A204.1 (cell line): ENCODE data around the gene B4GALNT4.
"Not testable (repeated sequence)": the region's sequence is repeated elsewhere in the genome, so short reads cannot be mapped to it uniquely, and the experiment has no call there.

Experiments used
- FAIRE-seq: peaks from 2 replicates; lab custom pipeline; 2012; peaks lifted over from hg19 to GRCh38; lab: Jason Lieb, UNC

Gene B4GALNT4

DNA sequence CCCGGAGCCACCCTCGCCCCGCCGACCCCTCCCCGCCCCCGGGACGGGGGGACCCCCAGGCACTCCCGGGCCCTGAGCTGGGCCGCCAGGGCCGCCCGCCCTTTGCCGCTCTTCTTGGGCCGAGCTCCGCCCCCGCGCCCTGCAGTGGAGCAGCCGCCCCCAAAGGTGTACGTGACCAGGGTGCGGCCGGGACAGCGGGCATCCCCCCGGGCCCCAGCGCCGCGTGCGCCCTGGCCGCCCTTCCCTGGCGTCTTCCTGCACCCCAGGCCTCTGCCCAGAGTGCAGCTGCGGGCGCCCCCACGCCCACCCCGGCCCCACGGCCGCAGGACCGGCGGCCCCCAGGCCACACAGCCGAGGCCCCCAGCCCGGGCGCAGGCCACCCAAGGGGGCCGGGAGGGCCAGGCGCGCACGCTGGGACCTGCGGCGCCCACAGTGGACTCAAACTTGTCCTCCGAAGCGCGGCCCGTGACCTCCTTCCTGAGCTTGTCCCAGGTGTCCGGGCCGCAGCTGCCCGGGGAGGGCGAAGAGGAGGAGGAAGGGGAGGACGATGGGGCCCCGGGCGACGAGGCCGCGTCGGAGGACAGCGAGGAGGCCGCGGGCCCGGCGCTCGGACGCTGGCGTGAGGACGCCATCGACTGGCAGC is 7.4 kb downstream of the B4GALNT4 start:
- FAIRE-seq, result no peak

GRCh38 chr11:377174-377865 is 8.0 kb downstream of the B4GALNT4 start:
- no peak for FAIRE-seq

DNA sequence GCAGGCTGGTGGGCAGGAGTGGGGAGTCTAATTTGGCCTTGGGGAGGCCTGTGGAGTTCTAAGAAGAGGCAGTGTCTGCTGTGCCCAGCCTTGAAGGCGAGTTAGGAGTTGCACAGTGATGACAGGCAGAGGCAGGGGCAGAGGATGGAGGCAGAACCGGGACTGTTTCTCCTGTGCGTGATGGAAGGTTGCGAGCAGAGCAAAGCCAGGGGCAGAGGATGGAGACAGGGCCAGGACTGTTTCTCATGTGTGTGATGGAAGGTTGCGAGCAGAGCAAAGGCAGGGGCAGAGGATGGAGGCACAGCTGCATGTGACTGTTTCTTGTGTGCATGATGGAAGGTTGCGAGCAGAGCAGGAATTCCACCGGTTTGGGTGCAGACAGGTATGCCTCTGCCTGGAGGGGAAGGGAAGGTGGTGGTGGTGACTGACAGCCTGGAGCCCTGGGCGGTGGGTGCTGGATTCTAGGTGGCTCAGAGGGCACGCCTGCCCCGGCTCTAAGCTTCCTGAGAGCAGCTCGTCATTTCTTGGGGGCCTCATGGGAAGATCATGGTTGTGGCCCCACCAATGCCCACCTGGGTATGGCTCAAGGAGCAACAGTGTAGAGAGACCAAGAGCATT is 8.7 kb downstream of the B4GALNT4 start:
- no peak for FAIRE-seq

DNA sequence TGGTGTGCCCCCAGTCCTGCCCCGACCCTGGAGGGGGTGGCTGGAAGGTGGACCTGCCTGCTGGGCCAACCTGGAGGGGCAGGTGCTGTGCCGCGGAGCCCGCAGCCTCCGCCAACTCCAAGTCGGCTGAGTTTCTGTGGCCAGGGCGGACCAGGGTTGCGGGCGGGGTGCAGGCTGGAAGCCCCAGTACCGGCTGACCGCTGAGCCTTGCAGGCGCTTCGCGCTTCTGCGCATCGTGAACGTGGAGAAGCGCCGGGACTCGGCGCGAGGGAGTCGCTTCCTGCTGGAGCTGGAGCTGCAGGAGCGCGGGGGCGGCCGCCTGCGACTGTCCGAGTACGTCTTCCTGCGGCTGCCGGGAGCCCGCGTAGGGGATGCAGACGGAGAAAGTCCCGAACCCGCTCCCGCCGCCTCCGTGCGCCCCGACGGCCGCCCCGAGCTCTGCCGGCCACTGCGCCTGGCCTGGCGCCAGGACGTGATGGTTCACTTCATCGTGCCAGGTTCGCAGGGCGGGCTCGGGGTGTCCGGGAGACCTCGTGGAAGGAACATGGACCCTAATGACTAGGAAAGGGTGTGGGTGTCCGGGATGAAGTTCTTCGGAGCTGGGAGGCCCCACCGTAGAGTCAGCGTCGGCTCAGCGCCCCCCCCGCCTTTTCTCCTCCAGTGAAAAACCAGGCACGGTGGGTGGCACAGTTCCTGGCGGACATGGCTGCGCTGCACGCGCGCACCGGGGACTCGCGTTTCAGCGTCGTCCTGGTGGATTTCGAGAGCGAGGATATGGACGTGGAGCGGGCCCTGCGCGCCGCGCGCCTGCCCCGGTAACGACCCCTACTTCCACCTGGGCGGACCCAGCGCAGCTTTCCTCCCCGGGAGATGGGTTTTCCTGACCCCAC is 10.2 kb downstream of the B4GALNT4 start:
- no peak for FAIRE-seq

- no peak for FAIRE-seq
Measured at GRCh38 chr11:380095-380480, 10.8 kb downstream of the B4GALNT4 start.

GRCh38 chr11:380491-380890 is 11.2 kb downstream of the B4GALNT4 start:
- no peak for FAIRE-seq

GRCh38 chr11:380996-381395 is 11.7 kb downstream of the B4GALNT4 start:
- no peak for FAIRE-seq

DNA sequence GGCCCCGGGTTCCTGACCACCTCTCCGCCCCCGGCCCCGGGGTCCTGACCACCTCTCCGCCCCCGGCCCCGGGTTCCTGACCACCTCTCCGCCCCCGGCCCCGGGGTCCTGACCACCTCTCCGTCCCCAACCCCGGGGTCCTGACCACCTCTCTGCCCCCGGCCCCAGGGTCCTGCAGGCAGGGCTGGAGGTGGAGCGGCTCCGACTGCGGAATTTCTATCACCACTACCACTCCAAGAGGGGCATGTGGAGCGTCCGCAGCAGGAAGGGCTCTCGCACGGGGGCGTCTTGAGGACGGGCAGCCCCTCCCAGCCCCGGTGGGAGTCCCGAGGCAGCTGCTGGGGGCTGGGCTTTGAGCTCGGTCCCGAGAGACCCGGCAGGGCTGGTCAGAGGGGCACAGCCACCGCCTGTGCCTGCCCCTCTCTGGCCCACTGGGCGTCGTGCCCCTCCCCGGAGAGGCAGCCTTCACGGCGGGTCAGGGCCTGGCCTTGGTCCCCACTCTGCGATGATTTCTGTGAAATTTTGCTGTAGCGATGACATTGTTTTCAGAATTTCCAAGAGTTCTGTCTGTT is 12.3 kb downstream of the B4GALNT4 start:
- no peak for FAIRE-seq

DNA sequence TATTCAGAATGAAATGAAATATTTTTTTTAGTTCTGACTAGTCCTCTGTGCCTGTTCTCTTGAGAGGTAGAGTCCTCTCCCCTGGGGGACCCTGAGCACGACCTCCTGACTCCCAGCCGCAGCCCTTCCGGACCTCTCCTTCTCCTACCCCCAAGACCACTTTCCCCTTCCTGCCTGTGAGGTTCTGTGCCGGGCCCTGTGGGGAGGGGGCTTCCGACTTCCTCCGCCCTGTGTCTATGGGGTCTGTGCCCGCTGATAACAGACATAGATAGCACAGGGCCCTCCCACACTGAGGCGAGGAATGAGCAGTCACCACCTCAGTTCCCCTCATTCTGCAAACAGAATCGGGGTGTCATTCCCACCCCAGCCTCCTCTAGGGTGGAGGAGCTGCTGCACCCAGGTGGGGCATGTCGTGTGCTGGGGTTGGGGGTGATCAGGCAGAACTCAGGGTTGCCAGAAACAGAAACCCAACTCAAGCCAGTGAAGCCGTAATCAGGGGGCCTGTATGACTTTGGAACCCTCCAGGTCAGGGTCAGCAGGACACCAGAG is 12.9 kb downstream of the B4GALNT4 start:
- FAIRE-seq, result no peak

- no peak for FAIRE-seq
Measured at GRCh38 chr11:383431-383830, 14.1 kb downstream of the B4GALNT4 start.

GRCh38 chr11:384511-384910 is 15.2 kb downstream of the B4GALNT4 start:
- no peak for FAIRE-seq

DNA sequence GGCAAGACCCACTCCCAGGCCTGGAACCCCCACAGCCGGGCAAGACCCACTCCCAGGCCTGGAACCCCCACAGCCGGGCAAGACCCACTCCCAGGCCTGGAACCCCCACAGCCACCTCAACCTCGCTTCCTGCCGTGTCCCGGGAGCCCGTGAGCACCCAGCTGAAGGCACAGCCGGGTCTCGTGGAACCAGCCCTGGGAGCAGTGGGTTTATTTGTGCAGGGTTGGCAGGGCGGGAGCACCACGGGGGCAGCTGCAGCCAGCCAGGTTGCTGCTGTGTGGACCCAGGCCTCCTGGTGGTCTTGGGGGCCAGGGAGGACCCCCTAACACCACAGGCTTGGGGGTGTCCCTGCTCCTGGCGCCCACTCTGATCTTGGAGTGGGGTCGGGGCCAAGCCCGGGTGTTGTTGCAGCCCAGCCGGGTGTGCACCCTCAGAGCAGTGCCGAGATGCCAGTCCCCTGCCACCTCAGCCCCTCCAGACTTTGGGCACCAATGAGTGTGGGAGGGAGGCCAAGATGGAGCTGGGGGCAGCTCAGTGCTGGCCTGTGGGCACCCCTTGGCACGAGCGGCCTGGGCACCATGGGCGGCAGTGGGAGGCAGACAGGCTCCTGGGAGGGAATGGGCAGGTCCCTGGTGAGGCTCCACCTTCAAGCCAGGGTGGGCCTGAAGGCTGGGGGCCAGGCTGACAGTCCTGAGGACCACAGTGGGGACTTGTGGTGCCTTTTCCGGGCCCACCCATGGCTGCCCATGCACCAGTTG is 16.5 kb downstream of the B4GALNT4 start:
- FAIRE-seq, result no peak

- no peak for FAIRE-seq
Measured at GRCh38 chr11:386483-386882, 17.2 kb downstream of the B4GALNT4 start.

- no peak for FAIRE-seq
Measured at GRCh38 chr11:387193-387793, 18.0 kb downstream of the B4GALNT4 start.

- not testable (repeated sequence) for FAIRE-seq
Measured at GRCh38 chr11:389369-389768, 20.1 kb downstream of the B4GALNT4 start.

DNA sequence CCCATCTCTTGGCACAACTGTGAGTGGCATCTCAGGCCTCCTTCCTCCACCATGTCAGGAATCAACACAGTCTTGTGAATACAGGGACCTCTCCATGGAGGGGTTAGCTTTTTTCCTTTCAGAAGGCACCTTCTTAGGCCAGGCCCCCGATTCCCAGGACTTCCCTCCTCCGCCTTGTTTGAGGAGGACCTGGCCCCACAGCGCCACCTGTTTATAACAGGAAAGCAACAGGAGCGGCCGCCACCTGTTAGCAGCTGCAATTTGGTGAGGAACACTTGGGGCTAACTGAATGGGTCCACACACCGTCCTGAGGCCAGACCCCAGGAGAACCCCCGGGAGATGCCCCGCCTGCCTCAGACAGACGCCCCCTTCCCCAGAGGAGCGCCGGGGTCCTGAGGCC is 20.9 kb downstream of the B4GALNT4 start:
- no peak for FAIRE-seq

DNA sequence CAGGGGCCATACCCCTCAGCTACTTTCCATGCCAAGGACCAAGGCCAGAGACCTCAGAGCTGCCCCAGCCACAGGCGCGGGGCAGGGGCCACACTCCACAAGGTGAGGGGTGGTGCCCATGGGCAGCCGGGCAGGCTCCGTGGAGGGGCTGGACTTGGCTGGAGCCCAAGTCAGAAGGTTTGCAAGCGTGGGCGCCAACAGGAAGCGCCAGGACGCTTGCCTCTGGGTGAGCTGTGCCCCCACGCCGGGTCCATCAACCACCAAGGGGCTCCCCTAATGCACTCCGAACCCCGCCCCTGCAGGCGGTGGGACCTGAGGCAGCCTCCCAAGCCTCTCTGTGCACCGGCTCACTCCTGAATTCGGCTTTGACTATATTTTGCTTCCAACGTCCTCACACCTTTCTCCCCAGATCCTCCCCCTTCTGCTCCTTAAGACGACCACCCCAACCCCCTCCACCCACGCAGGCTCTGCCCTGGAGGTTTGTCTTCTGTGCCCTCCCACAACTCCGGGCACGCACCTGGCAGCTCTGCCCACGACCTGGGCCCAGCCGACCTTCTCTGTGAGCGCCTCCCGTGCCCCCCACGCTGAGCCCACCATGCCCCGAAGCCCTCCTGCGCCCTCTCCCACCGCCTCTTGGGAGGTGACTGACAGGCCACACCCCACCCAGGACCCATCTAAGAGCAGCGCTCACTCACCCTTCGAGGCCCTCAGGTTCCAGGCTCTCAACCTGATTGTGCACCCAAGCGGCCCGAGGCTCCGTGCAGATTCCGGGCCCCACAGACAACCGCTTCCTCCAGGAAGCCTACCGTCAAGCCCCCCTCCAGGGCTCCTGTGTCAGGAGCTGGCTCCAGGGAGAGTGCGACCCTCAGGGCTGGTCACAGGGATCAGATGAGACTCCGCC is 22.1 kb downstream of the B4GALNT4 start:
- FAIRE-seq, result no peak

DNA sequence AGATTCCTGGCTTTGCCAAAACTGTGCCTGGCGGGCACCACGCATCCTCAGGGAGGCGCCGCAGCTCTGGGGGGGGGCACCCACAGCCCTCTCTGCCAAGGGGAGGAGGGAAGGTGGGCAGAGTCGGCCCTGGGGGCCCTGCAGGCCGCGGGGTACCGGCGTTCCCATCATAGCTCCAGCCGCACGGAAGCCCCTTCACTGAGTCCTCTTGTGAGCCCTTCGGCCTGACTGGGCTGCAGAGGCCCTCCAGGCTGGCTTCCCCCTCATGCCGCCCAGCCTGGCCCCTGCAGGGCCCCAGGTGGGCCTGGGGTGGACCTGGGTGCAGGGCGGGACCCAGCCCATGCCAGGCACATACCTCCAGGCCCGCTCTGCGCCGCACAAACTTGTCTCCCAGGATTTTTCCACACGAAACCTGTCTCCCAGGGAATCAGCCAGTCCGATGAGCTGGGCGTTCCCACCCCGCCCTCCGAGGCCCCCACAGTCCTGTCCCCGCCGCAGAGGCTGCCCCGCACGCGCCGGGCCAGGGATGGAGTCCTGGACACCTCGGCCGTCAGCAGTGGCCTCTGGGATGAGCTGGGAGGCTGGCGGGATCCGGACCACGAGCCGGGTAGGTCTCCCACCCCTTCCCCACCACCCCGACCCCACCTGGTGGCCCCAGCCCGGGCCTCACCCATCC is 22.9 kb downstream of the B4GALNT4 start:
- FAIRE-seq, result no peak
